Stomach (tissue), 9 donors: ENCODE data around the gene KATNB1. TPM values are rescaled to one million over a fixed set of nuclear protein-coding genes. Genes with fewer than 3 reads are reported as not detected.
"Not testable (repeated sequence)": the region's sequence is repeated elsewhere in the genome, so short reads cannot be mapped to it uniquely, and the experiment has no call there.

ENCODE experiments used
- DNase-seq, 2 donors: peaks; one replicate each; pipeline versions ENCODE4 v3.0.0 to v3.0.0-alpha.2; 2013 to 2019
- H3K27ac ChIP-seq, 5 donors: fragments of 200-600 bp in 4 of 5; sonication (generic) in 4 of 5; one replicate each; pipeline ENCODE4 v1.5.1; 2013 to 2019; ENCODE audit warnings: mild to moderate bottlenecking in 1 of 5, moderate library complexity in 1 of 5
- H3K27me3 ChIP-seq, 3 donors: fragments of 200-600 bp; sonication (generic); one replicate each; pipeline ENCODE4 v1.5.1; 2017 to 2019; ENCODE audit warnings: mixed run types in 1 of 3
- H3K36me3 ChIP-seq, 4 donors: fragments of 200-600 bp; sonication (generic); 1 replicate in 3 of 4; 2 replicates in 1 of 4; pipeline ENCODE4 v1.5.1; 2016 to 2019
- H3K4me1 ChIP-seq, 4 donors: fragments of 200-600 bp; sonication (generic); one replicate each; pipeline ENCODE4 v1.5.1; 2016 to 2019
- H3K4me3 ChIP-seq, 4 donors: fragments of 200-600 bp; sonication (generic) in 3 of 4; one replicate each; pipeline ENCODE4 v1.5.1; 2016 to 2019; ENCODE audit warnings: mild to moderate bottlenecking in 1 of 4
- H3K9me3 ChIP-seq, 4 donors: fragments of 200-600 bp; sonication (generic); one replicate each; pipeline ENCODE4 v1.5.1; 2016 to 2019
- CTCF ChIP-seq, 7 experiments: fragments of 450-650 bp in 4 of 7; fragments of 200-600 bp in 3 of 7; sonication (generic) in 3 of 7; IDR thresholded peaks; one replicate each; pipeline ENCODE4 v1.5.1; 2016 to 2019; ENCODE audit warnings: antibody characterized with exemption in 7 of 7, control low read depth in 2 of 7, mild to moderate bottlenecking in 1 of 7
- EP300 ChIP-seq: sonication (generic); formaldehyde crosslinking; IDR thresholded peaks from one replicate; pipeline ENCODE4 v1.6.1; 2017; ENCODE audit warnings: antibody characterized with exemption
- POLR2A ChIP-seq, 4 donors: fragments of 450-650 bp; IDR thresholded peaks; one replicate each; pipeline ENCODE4 v1.6.1; 2016; ENCODE audit warnings: antibody characterized with exemption in 4 of 4, control low read depth in 2 of 4, mild to moderate bottlenecking in 1 of 4, moderate library complexity in 1 of 4
- POLR2AphosphoS5 ChIP-seq, 3 donors: sonication (generic); formaldehyde crosslinking; IDR thresholded peaks; one replicate each; pipeline ENCODE4 v1.6.1; 2016; ENCODE audit warnings: antibody characterized with exemption in 3 of 3
- WGBS, 5 donors: extraction: QIAGEN DNeasy Blood & Tissue Kit in 3 of 5; methylation state at CpG; one replicate each; pipeline versions ENCODE4 v1.1.5 to v1.1.7; 2013 to 2018; 5-methylcytosine and 5-hydroxymethylcytosine counted together
- intact Hi-C: fragments of 100-400 bp; cut with DNase I; formaldehyde crosslinking; loops from one replicate; pipeline ENCODE4 v1.15.1; 2023; ENCODE audit warnings: low total_unique reads
- polyA plus RNA-seq, 3 donors: library from polyadenylated mRNA; stranded (reverse); fragments of 200-250 nt; gene quantifications; one replicate each; pipeline ENCODE4 v1.2.3, GENCODE V29; 2013
- total RNA-seq, 5 donors: library from RNA; depleted of rRNA; stranded (reverse); fragments of >200 nt; gene quantifications; one replicate each; pipeline versions ENCODE4 v1.1.0 to v1.2.3, GENCODE V29; 2014 to 2016
- donor health status: healthy with polysubstance abuse.
- donor health status: Bipolar disorder and iron deficiency.
- donor health status: healthy.

The KATNB1 gene
- total and polyA plus RNA-seq, 8 donors, result 6.7 to 58.5 (median 13.4) TPM

GRCh38 chr16:57728336-57729181 lies 7.0 kb upstream of the KATNB1 start:
- Histone ChIP-seq H3K4me3 (no peak overlapping the region), H3K27ac (no peak overlapping the region), H3K4me1 (no peaks in the 10 kb centered on the region), H3K27me3 (no peaks in the 10 kb centered on the region), H3K9me3 (no peaks in the 10 kb centered on the region), H3K36me3 (no peaks in the 10 kb centered on the region)
- no peak for TF ChIP-seq EP300
- no peak for TF ChIP-seq CTCF (IDR thresholded peaks at IDR 0.05)
- TF ChIP-seq POLR2A (IDR thresholded peaks at IDR 0.05), result no peak
- TF ChIP-seq POLR2AphosphoS5 (IDR thresholded peaks at IDR 0.05), result no peak
- WGBS, 5 donors, result 93 to 97% (median 96%) methylated on average over 12 to 14 of the region's 14 CpGs
- DNase-seq, result no peak
- intact Hi-C loops, result loop anchor here (10.0 kb wide), 1 partner anchor 154 kb away; no protein-coding TSS in a partner anchor

- TF ChIP-seq POLR2A (IDR thresholded peaks at IDR 0.05) (no peak), EP300 (no peak), CTCF (IDR thresholded peaks at IDR 0.05) (no peak), POLR2AphosphoS5 (IDR thresholded peaks at IDR 0.05) (no peak)
- intact Hi-C loops, result loop anchor here (10.0 kb wide), 1 partner anchor 154 kb away; no protein-coding TSS in a partner anchor
These were observed 6.4 kb upstream of the KATNB1 start for GRCh38 chr16:57729182-57729484.

GRCh38 chr16:57729852-57730251 lies 5.7 kb upstream of the KATNB1 start:
- H3K27me3 ChIP-seq, DNase-seq, H3K27ac ChIP-seq, H3K4me3 ChIP-seq, H3K36me3 ChIP-seq, H3K9me3 ChIP-seq: not testable (repeated sequence)
- 89 to 96% (median 94%) methylated on average over 6 of the region's 6 CpGs for WGBS, 5 donors
- intact Hi-C loops, result loop anchor here (10.0 kb wide), 1 partner anchor 155 kb away; no protein-coding TSS in a partner anchor
- H3K4me1 ChIP-seq, result peaks cover 0 to 11% (median 4%) of the 10 kb centered on the region in 4 donors

More at GRCh38 chr16:57729182-57729484, 6.4 kb upstream of the KATNB1 start:
- H3K27ac ChIP-seq, result no peak overlapping the region
- H3K27me3 ChIP-seq, result no peaks in the 10 kb centered on the region
- WGBS, 5 donors, result 84 to 100% (median 88%) methylated on average over 1 of the region's 1 CpG
- no peak overlapping the region for H3K4me3 ChIP-seq
- H3K4me1 ChIP-seq, result peaks cover 0 to 4% (median under 1%) of the 10 kb centered on the region in 4 donors
- H3K9me3 ChIP-seq, result no peaks in the 10 kb centered on the region
- no peaks in the 10 kb centered on the region for H3K36me3 ChIP-seq
- DNase-seq, result no peak

GRCh38 chr16:57730771-57731730 lies 4.5 kb upstream of the KATNB1 start:
- Histone ChIP-seq H3K4me3 (no peak overlapping the region), H3K27me3 (no peaks in the 10 kb centered on the region), H3K9me3 (no peaks in the 10 kb centered on the region), H3K36me3 (no peaks in the 10 kb centered on the region), H3K4me1 (peaks cover under 1 to 13% (median 8%) of the 10 kb centered on the region in 4 donors), H3K27ac (no peak overlapping the region)
- DNase-seq, result no peak
- TF ChIP-seq EP300 (no peak), POLR2A (IDR thresholded peaks at IDR 0.05) (no peak), CTCF (IDR thresholded peaks at IDR 0.05) (no peak), POLR2AphosphoS5 (IDR thresholded peaks at IDR 0.05) (no peak)
- intact Hi-C loops, result no loop called here
- WGBS, 5 donors, result 59 to 70% (median 69%) methylated on average over 12 to 13 of the region's 13 CpGs
